ENCODE data around the gene ADAMTS10. TPM values are rescaled to one million over a fixed set of nuclear protein-coding genes. Genes with fewer than 3 reads are reported as not detected.

ADAMTS10 gene
- total and polyA plus RNA-seq, 2 of the 13 experiments (the other 11 are each of a cell fraction or from before 2014, with no cell fraction given): 0.49 to 1.7 TPM

DNA sequence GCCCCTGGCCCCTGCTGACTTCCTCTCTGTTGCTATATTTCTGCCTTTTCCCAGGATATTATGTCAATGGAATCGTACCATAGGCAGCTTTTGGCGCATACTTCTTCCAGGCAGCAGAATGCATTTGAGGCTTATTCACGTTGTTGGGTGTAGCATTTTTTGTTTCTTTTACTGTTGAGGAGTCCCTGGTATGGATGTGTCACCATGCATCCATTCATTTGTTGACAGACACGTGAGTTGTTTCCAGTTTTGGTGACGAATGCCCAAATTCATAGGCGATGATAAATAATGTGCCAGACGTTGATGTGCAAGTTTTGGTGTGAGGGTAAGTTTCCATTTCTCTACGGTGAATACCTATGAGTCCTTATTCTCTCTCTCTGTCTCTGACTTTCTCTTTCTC is 24.9 kb upstream of the ADAMTS10 start:
- Histone ChIP-seq H3K36me3 (replicated peaks in 1 of 2; ENCODE audit: control insufficient read depth in 1 of 2, insufficient read depth in 2 of 2, low read length in 2 of 2) (no peaks in the 10 kb centered on the region), H3K27ac (ENCODE audit: extremely low read length, insufficient read depth, low read length) (no peak overlapping the region), H2AFZ (ENCODE audit: low read length) (no peak overlapping the region), H3K9ac (ENCODE audit: insufficient read depth, low read depth, low read length) (no peak overlapping the region), H4K20me1 (ENCODE audit: insufficient read depth, low read length) (no peaks in the 10 kb centered on the region), H3K27me3 (ENCODE audit: control insufficient read depth in 1 of 2, insufficient read depth in 2 of 2, low read length in 2 of 2) (no peaks in the 10 kb centered on the region), H3K9me3 (ENCODE audit: low read length) (no peaks in the 10 kb centered on the region; the same call in 1 of the 2 replicates), H3K79me2 (ENCODE audit: insufficient read depth, low read length) (no peaks in the 10 kb centered on the region), H3K4me2 (ENCODE audit: low read depth, low read length) (no peak overlapping the region), H3K4me3 (replicated peaks in 1 of 3; ENCODE audit: insufficient read depth in 1 of 3, low read depth in 2 of 3, low read length in 3 of 3) (no peak overlapping the region), H3K4me1 (ENCODE audit: insufficient read depth, low read length) (peaks cover 69% of the 10 kb centered on the region)
- in situ Hi-C loops (cut with HindIII; ENCODE audit: extremely low pct_ligation_motif_present, low pct_unique_long_range_greater_than_20kb): no loop called here
- no peak for ATAC-seq
- FAIRE-seq: no peak
- CTCF ChIA-PET (ENCODE audit: low intra/inter-chr PET ratio, low total read pairs): no interaction called here
- intact Hi-C loops (cut with micrococcal nuclease; ENCODE audit: unreplicated experiment): no loop called here
- POLR2A ChIA-PET: no interaction called here
- WGBS (ENCODE audit: low lambda C conversion rate): 96% methylated on average over 8 of the region's 8 CpGs
- BruUV-seq (replicated peaks): no TSS peak
- DNase-seq (ENCODE audit: low spot score): no peak
- no peak for TF ChIP-seq ZFP62 (CRISPR knock-in tag; IDR thresholded peaks at IDR 0.05)
- no peak for TF ChIP-seq ZNF10 (CRISPR knock-in tag; IDR thresholded peaks at IDR 0.05; ENCODE audit: borderline replicate concordance, low read depth)
- TF ChIP-seq, protein P1, sequence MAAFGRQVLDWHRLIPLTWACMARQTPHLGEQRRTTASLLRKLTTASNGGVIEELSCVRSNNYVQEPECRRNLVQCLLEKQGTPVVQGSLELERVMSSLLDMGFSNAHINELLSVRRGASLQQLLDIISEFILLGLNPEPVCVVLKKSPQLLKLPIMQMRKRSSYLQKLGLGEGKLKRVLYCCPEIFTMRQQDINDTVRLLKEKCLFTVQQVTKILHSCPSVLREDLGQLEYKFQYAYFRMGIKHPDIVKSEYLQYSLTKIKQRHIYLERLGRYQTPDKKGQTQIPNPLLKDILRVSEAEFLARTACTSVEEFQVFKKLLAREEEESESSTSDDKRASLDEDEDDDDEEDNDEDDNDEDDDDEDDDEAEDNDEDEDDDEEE (CRISPR knock-in tag; IDR thresholded peaks at IDR 0.05): no peak
- TF ChIP-seq, protein P2, sequence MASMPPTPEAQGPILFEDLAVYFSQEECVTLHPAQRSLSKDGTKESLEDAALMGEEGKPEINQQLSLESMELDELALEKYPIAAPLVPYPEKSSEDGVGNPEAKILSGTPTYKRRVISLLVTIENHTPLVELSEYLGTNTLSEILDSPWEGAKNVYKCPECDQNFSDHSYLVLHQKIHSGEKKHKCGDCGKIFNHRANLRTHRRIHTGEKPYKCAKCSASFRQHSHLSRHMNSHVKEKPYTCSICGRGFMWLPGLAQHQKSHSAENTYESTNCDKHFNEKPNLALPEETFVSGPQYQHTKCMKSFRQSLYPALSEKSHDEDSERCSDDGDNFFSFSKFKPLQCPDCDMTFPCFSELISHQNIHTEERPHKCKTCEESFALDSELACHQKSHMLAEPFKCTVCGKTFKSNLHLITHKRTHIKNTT (CRISPR knock-in tag; IDR thresholded peaks at IDR 0.05): no peak
- TF ChIP-seq, protein P3, sequence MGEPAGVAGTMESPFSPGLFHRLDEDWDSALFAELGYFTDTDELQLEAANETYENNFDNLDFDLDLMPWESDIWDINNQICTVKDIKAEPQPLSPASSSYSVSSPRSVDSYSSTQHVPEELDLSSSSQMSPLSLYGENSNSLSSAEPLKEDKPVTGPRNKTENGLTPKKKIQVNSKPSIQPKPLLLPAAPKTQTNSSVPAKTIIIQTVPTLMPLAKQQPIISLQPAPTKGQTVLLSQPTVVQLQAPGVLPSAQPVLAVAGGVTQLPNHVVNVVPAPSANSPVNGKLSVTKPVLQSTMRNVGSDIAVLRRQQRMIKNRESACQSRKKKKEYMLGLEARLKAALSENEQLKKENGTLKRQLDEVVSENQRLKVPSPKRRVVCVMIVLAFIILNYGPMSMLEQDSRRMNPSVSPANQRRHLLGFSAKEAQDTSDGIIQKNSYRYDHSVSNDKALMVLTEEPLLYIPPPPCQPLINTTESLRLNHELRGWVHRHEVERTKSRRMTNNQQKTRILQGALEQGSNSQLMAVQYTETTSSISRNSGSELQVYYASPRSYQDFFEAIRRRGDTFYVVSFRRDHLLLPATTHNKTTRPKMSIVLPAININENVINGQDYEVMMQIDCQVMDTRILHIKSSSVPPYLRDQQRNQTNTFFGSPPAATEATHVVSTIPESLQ (CRISPR knock-in tag; conservative IDR thresholded peaks at IDR 0.05): no peak
- TF ChIP-seq MAFK (conservative IDR thresholded peaks at IDR 0.05 in 1 of 2, IDR thresholded peaks at IDR 0.05 in 1 of 2; ENCODE audit: low read length in 2 of 2): no peak
- TF ChIP-seq, protein P4, sequence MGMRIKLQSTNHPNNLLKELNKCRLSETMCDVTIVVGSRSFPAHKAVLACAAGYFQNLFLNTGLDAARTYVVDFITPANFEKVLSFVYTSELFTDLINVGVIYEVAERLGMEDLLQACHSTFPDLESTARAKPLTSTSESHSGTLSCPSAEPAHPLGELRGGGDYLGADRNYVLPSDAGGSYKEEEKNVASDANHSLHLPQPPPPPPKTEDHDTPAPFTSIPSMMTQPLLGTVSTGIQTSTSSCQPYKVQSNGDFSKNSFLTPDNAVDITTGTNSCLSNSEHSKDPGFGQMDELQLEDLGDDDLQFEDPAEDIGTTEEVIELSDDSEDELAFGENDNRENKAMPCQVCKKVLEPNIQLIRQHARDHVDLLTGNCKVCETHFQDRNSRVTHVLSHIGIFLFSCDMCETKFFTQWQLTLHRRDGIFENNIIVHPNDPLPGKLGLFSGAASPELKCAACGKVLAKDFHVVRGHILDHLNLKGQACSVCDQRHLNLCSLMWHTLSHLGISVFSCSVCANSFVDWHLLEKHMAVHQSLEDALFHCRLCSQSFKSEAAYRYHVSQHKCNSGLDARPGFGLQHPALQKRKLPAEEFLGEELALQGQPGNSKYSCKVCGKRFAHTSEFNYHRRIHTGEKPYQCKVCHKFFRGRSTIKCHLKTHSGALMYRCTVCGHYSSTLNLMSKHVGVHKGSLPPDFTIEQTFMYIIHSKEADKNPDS (CRISPR knock-in tag; IDR thresholded peaks at IDR 0.05): no peak
- TF ChIP-seq ZNF772 (CRISPR knock-in tag; IDR thresholded peaks at IDR 0.05): no peak
- no peak for TF ChIP-seq FOXJ3 (CRISPR knock-in tag; IDR thresholded peaks at IDR 0.05; ENCODE audit: borderline replicate concordance)
- TF ChIP-seq ZNF441 (CRISPR knock-in tag; IDR thresholded peaks at IDR 0.05; ENCODE audit: borderline replicate concordance): no peak
- TF ChIP-seq NR2F1 (CRISPR knock-in tag; IDR thresholded peaks at IDR 0.05): no peak
- TF ChIP-seq ZNF12 (CRISPR knock-in tag; IDR thresholded peaks at IDR 0.05): no peak
- TF ChIP-seq ZNF652 (CRISPR knock-in tag; IDR thresholded peaks at IDR 0.05; ENCODE audit: borderline replicate concordance, low read depth): no peak
- no peak for TF ChIP-seq ZMYM4 (CRISPR knock-in tag; IDR thresholded peaks at IDR 0.05)

Measured in HepG2 (cell line).